G401 (cell line): ENCODE results near the gene FXYD5. TPM values are rescaled to one million over a fixed set of nuclear protein-coding genes. Genes with fewer than 3 reads are reported as not detected.
"Not testable (repeated sequence)": the region's sequence is repeated elsewhere in the genome, so short reads cannot be mapped to it uniquely, and the experiment has no call there.

Source experiments
- DNase-seq: peaks from one replicate; pipeline ENCODE4 v3.0.0-alpha.2; 2015; ENCODE audit warnings: low spot score
- in situ Hi-C: cut with HindIII; loops from 2 replicates; pipeline ENCODE4 v1.10.0; 2016; ENCODE audit warnings: low sequenced_read_pairs, mixed read lengths
- total RNA-seq: library from RNA; depleted of rRNA; stranded (reverse); fragments of >200 nt; shearing (Covaris generic); gene quantifications from 2 replicates; pipeline ENCODE4 v1.2.3, GENCODE V29; 2014

Gene FXYD5
- total RNA-seq, 1 experiment from 2014 or later: not detected

DNA sequence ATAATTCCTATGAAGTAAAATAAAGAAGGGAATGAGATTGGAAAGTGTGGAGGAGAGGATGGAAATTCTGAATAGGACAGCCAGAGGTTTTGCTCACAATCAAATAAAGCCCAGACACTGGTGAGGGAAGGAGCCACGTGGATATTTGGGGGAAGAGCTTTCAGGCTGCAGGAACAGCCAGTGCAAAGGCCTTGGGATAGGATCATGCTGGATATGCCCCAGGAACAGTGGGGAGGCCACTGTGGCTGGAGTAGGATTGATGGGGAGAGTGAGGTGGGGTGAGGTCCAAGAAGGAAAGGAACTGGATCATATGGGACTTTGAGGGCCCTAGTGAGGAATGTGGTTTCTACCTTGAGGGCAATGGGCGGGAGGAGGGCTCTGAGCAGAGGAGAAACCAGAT lies 4.1 kb upstream of the FXYD5 start:
- in situ Hi-C loops: no loop called here

DNA sequence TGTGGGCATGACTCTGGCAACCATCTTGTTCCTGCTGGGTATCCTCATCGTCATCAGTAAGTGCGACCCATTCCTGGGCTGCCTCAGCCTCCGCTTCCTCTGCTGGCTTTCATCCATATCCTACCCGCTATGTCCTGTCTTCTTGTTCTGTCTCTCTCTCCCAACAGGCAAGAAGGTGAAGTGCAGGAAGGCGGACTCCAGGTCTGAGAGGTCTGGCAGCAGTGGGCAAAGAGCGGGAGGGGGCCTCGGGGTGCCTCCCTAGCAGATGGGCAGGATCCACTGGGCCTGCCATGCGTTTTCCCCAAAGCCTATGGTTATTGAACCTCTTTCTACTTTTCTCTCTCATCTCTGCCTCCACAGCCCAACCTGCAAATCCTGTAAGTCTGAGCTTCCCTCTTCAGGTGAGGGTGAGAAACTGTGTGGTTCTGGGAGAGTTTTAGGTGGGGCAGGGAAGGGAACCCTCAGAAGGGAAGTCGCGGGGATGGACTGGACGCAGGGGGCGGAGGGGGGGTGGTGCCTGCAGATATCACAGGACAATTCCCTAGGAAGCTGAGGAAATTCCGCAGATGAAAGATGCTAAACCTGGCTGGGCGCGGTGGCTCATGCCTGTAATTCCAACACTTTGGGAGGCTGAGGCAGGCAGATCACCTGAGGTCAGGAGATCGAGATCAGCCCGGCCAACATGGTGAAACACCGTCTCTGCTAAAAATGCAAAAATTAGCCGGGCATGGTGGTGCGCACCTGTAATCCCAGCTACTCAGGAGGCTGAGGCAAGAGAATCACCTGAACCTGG lies 3.1 kb upstream of the FXYD5 start:
- in situ Hi-C loops: no loop called here
- no peak for DNase-seq

More for the DNA sequence above, 4.1 kb upstream of the FXYD5 start:
- DNase-seq: no peak

DNA sequence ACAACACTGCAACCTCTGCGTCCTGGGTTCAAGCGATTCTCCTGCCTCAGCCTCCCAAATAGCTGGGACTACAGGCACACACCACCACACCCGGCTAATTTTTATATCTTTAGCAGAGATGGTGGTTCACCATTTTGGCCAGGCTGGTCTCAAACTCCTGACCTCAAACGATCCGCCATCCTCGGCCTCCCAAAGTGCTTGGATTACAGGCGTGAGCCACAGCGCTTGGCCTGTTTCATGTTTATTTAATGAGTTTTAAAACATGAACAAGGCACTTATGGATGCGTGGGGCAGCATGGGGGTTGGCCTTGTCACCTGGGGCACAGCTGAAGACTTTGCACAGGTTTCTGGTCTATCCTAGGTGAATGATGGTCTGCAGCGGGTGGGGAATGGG lies 1.4 kb upstream of the FXYD5 start:
- in situ Hi-C loops, DNase-seq: not testable (repeated sequence)

DNA sequence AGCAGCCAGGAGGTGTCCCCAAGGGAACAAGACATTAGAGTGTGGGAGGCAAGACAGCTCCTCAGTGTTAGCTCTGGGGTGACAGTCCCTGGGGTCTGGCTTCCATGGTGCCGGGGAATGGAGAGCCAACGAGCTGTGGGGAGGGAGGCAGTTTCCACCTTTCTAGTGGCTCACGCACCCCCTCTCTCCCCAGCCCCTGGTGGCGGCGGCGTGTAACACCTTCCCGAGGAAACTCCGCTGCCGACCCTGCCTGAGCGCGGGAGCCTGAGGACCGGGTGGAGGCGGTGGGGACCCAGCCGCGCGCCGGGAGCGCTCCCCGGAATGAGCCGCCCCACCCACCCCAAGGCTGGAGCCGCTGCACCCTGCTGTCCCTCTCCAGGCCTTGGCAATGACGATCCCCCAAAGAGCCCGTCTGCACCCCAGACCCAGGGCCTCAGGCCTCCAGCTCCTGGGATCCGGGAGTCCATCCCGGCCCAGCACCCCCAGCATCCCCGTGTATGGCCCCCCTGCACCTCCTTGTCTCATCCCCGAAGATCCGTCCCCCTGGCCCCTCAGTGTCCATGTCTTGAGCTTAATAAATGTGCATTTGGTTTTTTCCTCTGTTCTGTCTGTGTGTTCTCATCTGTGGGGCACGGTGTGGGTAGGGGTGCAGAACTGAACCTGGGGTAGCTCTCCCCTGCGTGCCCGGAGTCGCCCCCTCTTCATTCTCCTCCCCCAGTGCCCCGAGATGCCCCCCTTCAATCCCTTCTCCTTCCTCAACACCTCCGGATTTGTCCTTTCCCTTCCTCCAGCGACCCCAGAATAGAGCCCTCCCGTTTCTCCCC lies 622 bp upstream of the FXYD5 start:
- DNase-seq: no peak
- in situ Hi-C loops: no loop called here

DNA sequence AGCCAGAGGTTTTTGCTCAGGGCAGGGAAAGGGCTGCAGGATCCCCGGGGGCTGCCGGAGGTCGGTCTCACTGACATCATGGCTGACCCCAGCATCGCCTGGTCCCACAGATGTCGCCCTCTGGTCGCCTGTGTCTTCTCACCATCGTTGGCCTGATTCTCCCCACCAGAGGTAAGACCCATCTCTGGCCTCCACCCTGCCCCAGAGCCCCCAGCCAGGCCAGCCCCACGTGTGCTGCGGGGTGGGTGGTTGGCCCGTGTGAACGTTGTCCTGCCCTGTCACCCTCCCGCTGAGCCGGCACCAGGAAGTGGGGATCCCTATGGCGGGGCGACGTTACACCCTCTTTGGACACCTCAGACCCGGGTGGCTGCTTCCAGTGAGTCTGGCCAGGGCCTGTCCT lies 906 bp downstream of the FXYD5 start:
- in situ Hi-C loops: no loop called here

DNA sequence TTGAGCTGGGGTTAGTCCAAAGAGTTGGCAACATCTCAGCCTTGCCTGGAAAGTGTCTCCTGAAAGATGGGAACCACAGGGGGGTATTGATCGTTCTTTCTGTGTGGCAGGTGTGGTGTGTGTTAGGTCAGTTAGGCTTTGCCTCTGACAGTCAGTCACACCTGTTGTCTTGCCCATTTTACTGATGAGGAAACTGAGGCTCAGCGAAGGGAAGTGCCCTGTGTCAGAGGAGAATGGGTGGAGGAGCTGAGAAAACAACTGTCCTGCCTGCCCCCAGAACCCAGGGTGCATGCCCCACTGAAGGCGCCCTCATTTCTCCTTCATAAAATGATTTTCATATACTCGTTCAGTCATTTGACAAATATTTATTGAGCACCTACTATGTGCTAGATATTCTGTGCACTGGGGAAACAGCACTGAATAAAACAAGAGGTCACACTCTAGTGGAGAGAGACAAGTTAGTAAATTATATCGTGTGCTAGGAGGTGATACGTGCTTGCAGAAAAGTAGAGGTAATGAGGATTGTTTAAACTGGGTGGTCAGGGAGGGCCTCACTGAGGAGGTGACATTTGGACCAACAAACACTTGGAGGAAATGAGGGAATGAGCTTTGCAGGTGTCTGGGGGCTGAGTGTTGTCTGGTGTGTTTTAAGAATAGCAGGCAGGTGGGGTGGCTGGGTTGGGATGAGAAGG lies 1.6 kb downstream of the FXYD5 start:
- DNase-seq: no peak
- in situ Hi-C loops: no loop called here

More for the DNA sequence above, 906 bp downstream of the FXYD5 start:
- no peak for DNase-seq

DNA sequence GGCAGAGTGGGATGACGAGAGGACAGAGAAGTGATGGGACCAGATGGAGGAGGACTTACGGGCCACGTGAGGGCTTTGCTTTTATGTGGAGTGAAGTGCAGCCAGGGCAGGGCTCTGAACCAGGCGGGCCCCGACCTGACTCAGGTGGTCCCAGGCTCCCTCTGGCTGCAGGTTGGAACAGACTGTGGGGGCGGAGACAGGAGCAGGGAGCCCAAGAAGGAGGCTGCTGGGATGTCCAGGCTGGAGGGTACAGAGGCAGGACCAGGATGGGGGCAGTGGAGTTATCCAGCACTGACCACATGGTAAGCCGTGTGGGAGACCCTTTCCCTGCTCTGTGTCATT lies 2.1 kb downstream of the FXYD5 start:
- in situ Hi-C loops: no loop called here
- DNase-seq: no peak

DNA sequence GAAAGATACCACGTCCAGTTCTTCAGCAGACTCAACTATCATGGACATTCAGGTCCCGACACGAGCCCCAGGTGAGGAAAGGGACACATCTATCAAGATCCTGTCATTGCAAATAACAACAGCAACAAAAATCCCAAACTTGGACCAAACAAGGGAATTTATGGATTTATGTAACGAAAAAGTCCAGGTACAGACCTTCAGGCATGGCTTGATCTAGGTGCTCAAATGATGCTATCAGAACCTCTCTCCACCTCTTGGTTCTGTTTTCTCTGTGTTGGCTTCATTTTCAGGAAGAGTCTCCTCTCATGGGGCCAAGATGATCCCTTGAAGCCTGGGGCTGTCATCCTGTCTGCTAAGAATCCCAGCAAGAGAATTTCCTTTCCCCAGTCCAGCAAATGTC lies 2.9 kb downstream of the FXYD5 start:
- no peak for DNase-seq
- in situ Hi-C loops: no loop called here

DNA sequence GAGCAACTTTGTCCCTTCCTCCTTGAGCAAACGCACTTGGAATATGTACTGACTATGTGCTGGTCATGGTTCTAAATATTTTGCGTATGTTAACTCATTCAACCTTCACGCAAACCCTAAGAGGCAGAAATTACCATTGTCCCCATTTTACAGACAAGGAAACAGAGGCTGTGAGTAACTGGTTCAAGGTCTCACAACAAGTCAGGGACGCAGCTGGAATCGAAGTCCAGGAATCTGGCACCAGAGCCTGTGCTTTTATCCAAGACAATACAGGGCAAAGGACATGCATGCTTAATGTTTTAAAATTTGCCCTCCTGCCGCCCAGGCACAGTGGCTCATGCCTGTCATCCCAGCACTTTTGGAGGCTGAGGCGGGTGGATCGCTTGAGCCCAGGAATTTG lies 5.1 kb downstream of the FXYD5 start:
- no peak for DNase-seq
- in situ Hi-C loops: no loop called here

DNA sequence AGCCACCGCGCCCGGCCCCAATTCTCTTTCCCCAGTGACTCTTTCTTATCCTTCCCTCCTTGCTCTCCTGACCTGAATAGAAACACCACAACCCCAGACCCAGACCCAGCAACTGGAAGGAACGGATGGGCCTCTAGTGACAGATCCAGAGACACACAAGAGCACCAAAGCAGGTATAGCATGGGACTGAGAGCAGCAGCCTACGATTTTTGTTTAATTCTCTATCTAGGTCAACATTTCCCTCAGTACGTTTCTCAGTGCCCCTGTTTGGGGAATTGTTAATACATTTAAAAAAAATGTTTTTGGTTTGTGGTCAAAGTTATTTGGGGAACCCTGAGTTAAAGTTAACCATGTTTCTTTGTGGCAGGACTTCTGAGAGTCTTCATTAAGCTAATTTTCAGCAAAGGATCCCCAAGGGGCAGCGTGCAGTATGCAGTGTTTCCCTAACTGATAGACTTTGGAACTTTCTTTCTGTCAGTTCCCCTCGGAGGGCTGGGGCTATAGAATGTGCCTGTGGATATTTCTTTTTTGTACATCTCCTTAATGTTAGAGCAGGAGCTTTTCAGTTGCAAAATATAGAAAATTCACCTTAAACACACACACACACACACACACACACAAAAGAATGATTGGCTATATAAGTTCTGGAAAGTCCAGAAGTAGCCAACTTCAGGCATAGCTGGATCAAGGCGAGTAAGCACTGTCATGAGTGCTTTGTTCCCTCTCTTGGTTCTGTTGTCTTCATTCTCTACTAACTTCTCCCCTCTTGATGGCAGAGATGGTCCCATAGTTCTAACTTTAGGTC lies 6.3 kb downstream of the FXYD5 start:
- DNase-seq: no peak
- in situ Hi-C loops: no loop called here

DNA sequence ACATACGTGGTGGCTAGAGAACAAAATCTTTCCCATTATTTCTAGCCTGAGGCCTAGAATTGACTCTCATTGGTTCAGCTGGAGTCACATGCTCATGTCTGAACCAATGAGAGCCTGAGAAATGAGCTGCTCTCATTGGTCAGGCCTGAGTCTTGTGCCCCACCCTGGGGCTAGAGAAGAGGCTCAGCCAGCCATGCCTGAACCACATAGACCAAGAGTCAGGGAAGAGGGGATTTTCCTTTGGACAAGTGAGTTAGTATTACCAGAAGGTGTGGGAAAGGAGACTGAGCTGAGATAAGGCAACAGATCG lies 6.9 kb downstream of the FXYD5 start:
- in situ Hi-C loops: no loop called here
- no peak for DNase-seq

DNA sequence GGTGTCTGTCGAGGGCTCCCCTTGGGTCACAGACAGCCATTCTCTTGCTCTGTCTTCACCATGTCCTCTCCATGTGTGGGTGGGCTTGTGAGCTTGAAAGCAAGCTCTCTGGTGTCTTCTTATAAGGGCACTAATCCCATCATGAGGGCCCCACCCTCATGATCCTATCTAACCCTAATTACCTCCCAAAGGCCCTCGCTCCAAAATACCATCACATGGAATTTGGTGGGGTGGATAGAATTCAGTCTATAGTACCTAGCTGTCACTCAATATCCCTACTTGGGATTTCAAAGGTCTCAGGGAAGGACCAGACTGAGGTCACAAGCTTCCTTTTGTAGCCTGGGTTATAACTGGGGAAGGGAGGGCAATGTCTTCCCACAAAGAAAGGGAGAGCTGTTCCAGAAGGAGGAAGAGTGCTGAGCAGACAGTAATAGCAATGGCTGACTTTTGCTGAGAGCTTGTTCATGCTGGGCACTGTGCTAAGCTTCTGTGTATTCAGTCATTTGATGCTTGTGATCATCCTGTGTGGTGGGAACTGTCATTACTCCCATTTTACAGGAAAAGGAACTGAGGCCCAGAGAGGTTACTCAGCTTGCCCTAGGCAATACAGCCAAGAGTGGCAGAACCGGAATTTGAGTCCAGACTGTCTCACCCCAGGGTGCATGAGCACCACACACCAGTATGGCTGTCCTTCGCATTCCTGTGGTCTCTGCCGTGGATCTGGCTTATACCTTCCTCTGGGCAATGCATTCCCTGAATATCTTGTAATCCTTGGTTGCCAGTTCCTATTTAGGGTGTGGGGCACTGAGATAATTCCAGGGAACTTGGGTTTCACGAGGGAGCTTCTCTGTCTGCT lies 8.2 kb downstream of the FXYD5 start:
- in situ Hi-C loops: no loop called here
- DNase-seq: no peak

DNA sequence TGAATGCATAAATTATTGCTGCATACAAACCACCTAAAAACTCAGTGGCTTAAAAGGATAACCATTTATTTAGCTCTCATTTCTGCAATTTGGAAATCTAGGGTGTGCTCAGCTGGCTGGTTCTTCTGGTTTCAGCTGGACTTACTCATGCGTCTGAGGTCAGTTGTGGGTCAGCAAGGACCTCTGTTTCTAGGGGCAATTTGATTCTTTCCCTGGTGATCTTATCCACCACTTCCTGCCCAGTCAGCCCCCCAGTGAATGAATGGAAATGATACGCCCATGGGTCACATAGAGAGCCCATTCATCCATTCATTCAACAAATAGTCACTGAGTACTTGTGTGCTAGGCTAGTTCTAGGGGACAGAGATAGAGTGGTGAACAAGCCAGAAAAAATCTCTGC lies 9.9 kb downstream of the FXYD5 start:
- no peak for DNase-seq
- in situ Hi-C loops: no loop called here

DNA sequence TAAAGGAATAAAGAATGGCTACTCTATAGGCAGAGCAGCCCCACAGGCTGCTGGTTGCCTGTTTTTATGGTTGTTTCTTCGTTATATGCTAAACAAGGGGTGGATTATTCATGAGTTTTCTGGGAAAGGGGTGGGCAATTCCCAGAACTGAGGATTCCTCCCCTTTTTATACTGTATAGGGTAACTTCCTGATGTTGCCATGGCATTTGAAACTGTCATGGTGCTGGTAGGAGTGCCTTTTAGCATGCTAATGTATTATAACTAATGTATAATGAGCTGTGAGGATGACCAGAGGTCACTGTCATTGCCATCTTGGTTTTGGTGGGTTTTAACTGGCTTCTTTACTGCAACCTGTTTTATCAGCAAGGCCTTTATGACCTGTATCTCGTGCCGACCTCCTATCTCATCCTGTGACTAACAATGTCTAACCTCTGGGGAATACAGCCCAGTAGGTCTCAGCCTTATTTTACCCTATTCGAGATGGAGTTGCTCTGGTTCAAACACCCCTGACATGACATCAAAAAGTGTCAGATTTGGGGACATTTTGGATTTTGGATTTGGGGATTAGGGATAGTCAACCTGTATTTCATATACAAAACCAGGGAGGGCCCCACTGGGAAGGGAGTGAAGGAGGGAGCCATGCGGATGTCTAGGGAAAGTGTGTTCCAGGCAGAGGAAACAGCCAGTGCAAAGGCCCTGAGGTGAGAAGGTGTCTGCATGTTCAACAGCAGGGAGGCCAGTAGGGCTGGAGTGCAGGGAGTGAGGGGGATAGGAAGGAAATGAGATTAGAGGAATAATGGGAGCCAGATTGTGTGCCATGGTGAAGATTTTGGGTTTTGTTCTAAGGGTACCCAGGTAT lies 10.9 kb downstream of the FXYD5 start:
- DNase-seq: no peak
- in situ Hi-C loops: no loop called here

DNA sequence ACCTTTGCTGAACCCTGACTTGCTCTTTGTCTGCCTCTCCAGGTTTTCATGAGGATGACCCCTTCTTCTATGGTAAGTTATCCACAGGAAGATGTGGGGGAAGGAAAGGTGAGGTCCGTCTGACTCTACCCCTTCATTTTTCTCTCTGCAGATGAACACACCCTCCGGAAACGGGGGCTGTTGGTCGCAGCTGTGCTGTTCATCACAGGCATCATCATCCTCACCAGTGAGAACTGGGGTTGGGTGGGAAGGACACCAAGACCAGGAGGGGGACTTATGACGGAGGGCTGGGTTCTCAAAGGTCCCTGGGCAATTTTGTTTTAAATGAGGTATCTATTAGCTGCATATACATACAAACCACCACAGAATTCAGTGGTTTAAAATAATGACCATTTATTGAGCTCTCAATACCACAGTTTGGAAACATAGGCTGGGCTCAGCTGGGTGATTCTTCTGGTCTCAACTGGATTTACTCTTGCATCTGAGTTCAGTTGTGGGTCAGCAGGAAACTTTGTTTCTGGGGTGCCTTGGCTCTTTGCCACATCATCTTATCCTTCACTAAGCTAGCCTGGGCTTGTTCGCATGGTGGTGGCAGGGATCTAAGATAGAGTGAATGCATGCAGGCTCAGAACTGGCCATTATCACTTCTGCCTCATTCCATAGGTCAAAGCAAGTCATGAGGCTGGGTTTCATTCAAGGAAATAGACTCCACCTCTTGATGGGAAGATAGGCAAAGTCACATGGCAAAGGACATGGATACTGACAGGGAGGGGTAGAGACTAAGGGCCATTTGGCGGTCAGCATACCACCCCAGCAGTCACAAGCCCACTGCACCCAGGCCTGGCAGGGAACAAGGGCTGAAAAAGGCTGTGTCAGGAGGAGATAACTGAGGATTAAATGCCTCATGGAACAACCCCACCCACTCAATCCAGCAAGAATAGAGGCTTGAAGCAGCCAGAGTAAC lies 11.8 kb downstream of the FXYD5 start:
- in situ Hi-C loops: no loop called here
- no peak for DNase-seq

DNA sequence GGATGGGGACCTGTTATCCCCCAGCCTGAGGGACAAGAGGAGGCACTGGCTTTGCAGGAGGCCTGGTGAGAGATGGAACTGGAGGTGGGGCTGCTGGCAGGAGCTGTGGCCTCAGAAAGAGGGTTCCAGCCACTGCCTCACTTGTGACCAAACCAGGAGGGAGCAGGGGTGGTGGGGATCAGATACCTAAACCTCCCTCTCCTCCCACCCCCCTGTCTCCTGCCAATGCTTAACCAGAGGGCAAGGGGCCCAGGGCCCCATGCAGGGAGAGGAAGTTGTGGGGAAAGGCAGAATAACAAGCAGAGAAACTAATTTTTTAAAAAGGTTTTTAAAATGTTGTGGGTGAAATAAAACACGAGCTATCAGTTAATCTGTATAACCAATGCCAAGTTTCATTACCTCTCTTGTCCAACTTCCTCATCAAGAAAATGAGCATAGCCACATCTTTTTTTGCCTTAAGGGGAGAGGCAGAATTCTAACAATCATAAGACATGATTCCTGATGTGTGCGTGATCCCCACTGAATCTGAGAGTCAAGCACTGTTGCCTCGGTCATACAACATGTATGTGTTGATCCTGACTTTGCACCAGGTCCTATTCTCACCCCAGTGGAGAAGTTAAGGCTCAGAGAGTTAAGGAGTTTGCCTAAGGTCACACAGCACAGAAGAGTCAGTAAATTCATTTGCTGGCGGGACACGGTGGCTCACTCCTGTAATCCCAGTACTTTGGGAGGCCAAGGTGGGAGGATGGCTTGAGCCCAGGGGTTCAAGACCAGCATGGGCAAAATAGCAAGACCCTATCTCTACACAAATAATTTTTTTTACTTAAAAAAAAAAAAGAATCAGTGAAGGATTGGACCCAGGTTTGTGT lies 12.9 kb downstream of the FXYD5 start:
- in situ Hi-C loops: no loop called here
- DNase-seq: no peak
